ENCODE data around the gene SRPK1.

- TF ChIP-seq CTCF (IDR thresholded peaks at IDR 0.05), result no peak
- TF ChIP-seq POLR2A (IDR thresholded peaks at IDR 0.05; ENCODE audit: low read depth), result no peak
- no peak for TF ChIP-seq EP300 (IDR thresholded peaks at IDR 0.05)
- no peak for TF ChIP-seq POLR2AphosphoS5 (IDR thresholded peaks at IDR 0.05)
These were observed 22.9 kb downstream of the SRPK1 start for GRCh38 chr6:35898003-35898402.

Data from esophagus muscularis mucosa (tissue), 4 donors.